GM12864 (cell line): ENCODE measurements around the gene KLK8.

ENCODE experiments used
- DNase-seq: peaks from one replicate; pipeline ENCODE4 v3.0.0-alpha.2; 2011; ENCODE audit warnings: low read depth
- H3K4me3 ChIP-seq: 2 replicates; pipeline ENCODE4 v1.5.1; 2011; ENCODE audit warnings: mild to moderate bottlenecking, low read depth, low read length, control low read depth
- CTCF ChIP-seq: IDR thresholded peaks from 2 replicates; pipeline ENCODE4 v1.5.1; 2011; ENCODE audit warnings: low read depth, mild to moderate bottlenecking, moderate library complexity, low read length, control low read depth, inconsistent platforms; ENCODE audit errors: missing control alignments

Gene KLK8

GRCh38 chr19:50957587-50957986 is 43.8 kb downstream of the KLK8 start:
- no peak overlapping the region for H3K4me3 ChIP-seq
- no peak for TF ChIP-seq CTCF
- no peak for DNase-seq

GRCh38 chr19:50952910-50953309 is 48.5 kb downstream of the KLK8 start, which contains the start of gene KLK5:
Gene KLK5 (minus strand): TSS chr19:50953038. CDS start chr19:50952657, 381 bp downstream.
- no peak for DNase-seq
- no peak for TF ChIP-seq CTCF
- no peak within 1 kb of the TSS for H3K4me3 ChIP-seq

- H3K4me3 ChIP-seq = no peak overlapping the region
- no peak for TF ChIP-seq CTCF
- DNase-seq = no peak
Observed at GRCh38 chr19:50949861-50950260, 51.5 kb downstream of the KLK8 start.

GRCh38 chr19:50947123-50947522 is 54.3 kb downstream of the KLK8 start:
- no peak overlapping the region for H3K4me3 ChIP-seq
- no peak for DNase-seq
- TF ChIP-seq CTCF = no peak
